ENCODE results near the gene PNMA8A. TPM values are rescaled to one million over a fixed set of nuclear protein-coding genes. Genes with fewer than 3 reads are reported as not detected.

The PNMA8A gene
- polyA plus RNA-seq, 1 of the 3 experiments (the other 2 are of a cell fraction), result 10.2 TPM

DNA sequence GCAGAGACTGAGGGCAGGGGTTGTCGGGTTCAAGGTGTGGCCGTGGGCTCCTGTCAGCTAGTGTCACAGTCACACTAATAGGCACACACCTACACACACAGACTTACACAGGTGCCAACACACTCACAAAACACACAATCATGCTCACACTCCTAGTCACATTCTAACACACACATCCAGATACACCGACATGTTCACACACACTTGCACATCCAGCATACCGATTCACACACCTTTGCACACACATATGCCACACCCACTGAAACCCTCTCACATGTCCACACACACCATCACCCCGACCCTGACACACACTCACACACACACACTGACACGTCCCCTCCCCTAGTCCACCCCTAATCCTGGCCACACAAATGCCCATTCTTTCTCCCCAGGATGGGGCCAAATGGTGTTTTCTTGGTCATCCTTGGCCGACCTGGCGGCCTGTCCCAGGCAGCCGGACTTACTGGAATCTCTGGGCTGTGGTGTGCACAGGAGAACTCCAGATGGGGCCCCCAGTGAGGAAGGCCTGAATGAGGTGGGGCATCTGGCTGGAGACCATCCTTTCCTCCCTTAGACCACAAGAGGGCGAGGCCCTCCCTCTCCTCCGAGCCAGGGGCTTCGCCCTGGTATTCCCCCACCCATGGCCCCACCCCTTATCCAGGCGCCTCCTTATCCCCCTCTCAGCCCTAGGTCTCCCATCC, 43.4 kb upstream of the PNMA8A start:
- DNase-seq, result no peak
- TF ChIP-seq, protein P1, sequence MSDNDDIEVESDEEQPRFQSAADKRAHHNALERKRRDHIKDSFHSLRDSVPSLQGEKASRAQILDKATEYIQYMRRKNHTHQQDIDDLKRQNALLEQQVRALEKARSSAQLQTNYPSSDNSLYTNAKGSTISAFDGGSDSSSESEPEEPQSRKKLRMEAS (IDR thresholded peaks at IDR 0.05; ENCODE audit: low read depth), result no peak
- no peak for TF ChIP-seq RXRA (IDR thresholded peaks at IDR 0.05; ENCODE audit: borderline replicate concordance, low read depth)
- TF ChIP-seq JUND (IDR thresholded peaks at IDR 0.05), result no peak
- no peak for TF ChIP-seq POLR2AphosphoS5 (IDR thresholded peaks at IDR 0.05; ENCODE audit: low read depth, low read length)
- TF ChIP-seq TAF1 (IDR thresholded peaks at IDR 0.05; ENCODE audit: borderline replicate concordance, low read depth, low read length), result no peak
- TF ChIP-seq EP300 (IDR thresholded peaks at IDR 0.05; ENCODE audit: borderline replicate concordance in 1 of 2, low read depth in 1 of 2, low read length in 1 of 2), result no peak
- Histone ChIP-seq H4K20me1 (ENCODE audit: insufficient read depth) (no peaks in the 10 kb centered on the region), H3K4me3 (ENCODE audit: low read depth in 2 of 2, low read length in 1 of 2) (no peak overlapping the region), H3K4me2 (no peak overlapping the region), H3K27ac (ENCODE audit: low read depth in 2 of 2, low read length in 1 of 2) (no peak overlapping the region), H3K36me3 (replicated peaks in 1 of 2; ENCODE audit: control insufficient read depth in 1 of 2, insufficient read depth in 2 of 2, low read length in 1 of 2) (no peaks in the 10 kb centered on the region), H3K9me2 (no peaks in the 10 kb centered on the region), H3K27me3 (ENCODE audit: insufficient read depth) (no peaks in the 10 kb centered on the region; the same call in 1 of the 2 replicates), H3K9me3 (no peaks in the 10 kb centered on the region), H3F3A (replicated peaks; ENCODE audit: insufficient read depth) (no peaks in the 10 kb centered on the region), H3K4me1 (ENCODE audit: control insufficient read depth in 1 of 2, insufficient read depth in 2 of 2, low read depth in 1 of 2, low read length in 1 of 2) (no peaks in the 10 kb centered on the region), H2AFZ (ENCODE audit: low read depth) (no peak overlapping the region), H3K79me2 (ENCODE audit: insufficient read depth) (no peaks in the 10 kb centered on the region), H3K9ac (no peak overlapping the region)
- ChIA-PET POLR2A (no interaction called here), CTCF (interaction anchor here (0.8 to 9.7 kb wide), 32 partner anchors 8 to 648 kb away, joined by 3 to 134 read pairs (median 6); partner anchors contain the start of genes CALM3, PNMA8A and PNMA8B)
- WGBS (ENCODE audit: low lambda C conversion rate), result 63% methylated on average over 9 of the region's 13 CpGs

- DNase-seq, result peak; percentile 87
- no peaks in the 10 kb centered on the region; the same call in 1 of the 2 replicates for H3K27me3 ChIP-seq (ENCODE audit: insufficient read depth)
- H3K79me2 ChIP-seq (ENCODE audit: insufficient read depth), result no peaks in the 10 kb centered on the region
- no peaks in the 10 kb centered on the region for H4K20me1 ChIP-seq (ENCODE audit: insufficient read depth)
- CTCF ChIA-PET, result interaction anchor here (0.6 to 9.7 kb wide), 36 partner anchors 9 to 647 kb away, joined by 3 to 134 read pairs (median 5); partner anchors contain the start of genes CALM3, PNMA8A, PNMA8B and PPP5C
- H3K36me3 ChIP-seq (replicated peaks in 1 of 2; ENCODE audit: control insufficient read depth in 1 of 2, insufficient read depth in 2 of 2, low read length in 1 of 2), result no peaks in the 10 kb centered on the region
- 34% methylated on average over 22 of the region's 36 CpGs for WGBS (ENCODE audit: low lambda C conversion rate)
- no peak overlapping the region; the same call in 1 of the 2 replicates for H3K4me2 ChIP-seq
- peak overlapping the region; percentile 42; the same call in 1 of the 2 replicates for H2AFZ ChIP-seq (ENCODE audit: low read depth)
- POLR2A ChIA-PET, result no interaction called here
- no peaks in the 10 kb centered on the region for H3F3A ChIP-seq (replicated peaks; ENCODE audit: insufficient read depth)
- no peak overlapping the region for H3K9ac ChIP-seq
- no peaks in the 10 kb centered on the region for H3K9me2 ChIP-seq
- no peaks in the 10 kb centered on the region for H3K4me1 ChIP-seq (ENCODE audit: control insufficient read depth in 1 of 2, insufficient read depth in 2 of 2, low read depth in 1 of 2, low read length in 1 of 2)
- peak overlapping the region in 1 of 2 experiments; percentile 40; a peak in 1 of 4 replicates for H3K4me3 ChIP-seq (ENCODE audit: low read depth in 2 of 2, low read length in 1 of 2)
- no peaks in the 10 kb centered on the region for H3K9me3 ChIP-seq
- no peak overlapping the region for H3K27ac ChIP-seq (ENCODE audit: low read depth in 2 of 2, low read length in 1 of 2)
- TF ChIP-seq EP300 (IDR thresholded peaks at IDR 0.05; ENCODE audit: borderline replicate concordance in 1 of 2, low read depth in 1 of 2, low read length in 1 of 2), result no peak
- TF ChIP-seq USF2 (IDR thresholded peaks at IDR 0.05; ENCODE audit: borderline replicate concordance, low read depth, low read length), result no peak
- TF ChIP-seq EZH2phosphoT487 (IDR thresholded peaks at IDR 0.05; ENCODE audit: borderline replicate concordance, low read depth), result no peak
- TF ChIP-seq NFIC (IDR thresholded peaks at IDR 0.05; ENCODE audit: borderline replicate concordance), result no peak
- TF ChIP-seq RCOR1 (IDR thresholded peaks at IDR 0.05; ENCODE audit: low read length), result no peak
- TF ChIP-seq SIN3A (IDR thresholded peaks at IDR 0.05; ENCODE audit: borderline replicate concordance, low read depth, low read length), result no peak
- no peak for TF ChIP-seq GATA2 (CRISPR knock-in tag; IDR thresholded peaks at IDR 0.05)
- peak; percentile 90 for TF ChIP-seq SMC3 (IDR thresholded peaks at IDR 0.05; ENCODE audit: low read depth, low read length)
- no peak for TF ChIP-seq RFX5 (IDR thresholded peaks at IDR 0.05; ENCODE audit: low read length)
- no peak for TF ChIP-seq MXI1 (IDR thresholded peaks at IDR 0.05; ENCODE audit: low read depth, low read length)
- TF ChIP-seq, protein P2, sequence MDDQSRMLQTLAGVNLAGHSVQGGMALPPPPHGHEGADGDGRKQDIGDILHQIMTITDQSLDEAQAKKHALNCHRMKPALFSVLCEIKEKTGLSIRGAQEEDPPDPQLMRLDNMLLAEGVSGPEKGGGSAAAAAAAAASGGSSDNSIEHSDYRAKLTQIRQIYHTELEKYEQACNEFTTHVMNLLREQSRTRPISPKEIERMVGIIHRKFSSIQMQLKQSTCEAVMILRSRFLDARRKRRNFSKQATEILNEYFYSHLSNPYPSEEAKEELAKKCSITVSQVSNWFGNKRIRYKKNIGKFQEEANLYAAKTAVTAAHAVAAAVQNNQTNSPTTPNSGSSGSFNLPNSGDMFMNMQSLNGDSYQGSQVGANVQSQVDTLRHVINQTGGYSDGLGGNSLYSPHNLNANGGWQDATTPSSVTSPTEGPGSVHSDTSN (IDR thresholded peaks at IDR 0.05), result no peak
- TF ChIP-seq FOXM1 (IDR thresholded peaks at IDR 0.05; ENCODE audit: low read depth), result no peak
- TF ChIP-seq TAF1 (IDR thresholded peaks at IDR 0.05; ENCODE audit: borderline replicate concordance, low read depth, low read length), result no peak
- TF ChIP-seq TEAD4 (IDR thresholded peaks at IDR 0.05; ENCODE audit: borderline replicate concordance, insufficient read depth), result no peak
- no peak for TF ChIP-seq CHD2 (IDR thresholded peaks at IDR 0.05; ENCODE audit: low read length, partially characterized antibody)
- no peak for TF ChIP-seq MEF2A (IDR thresholded peaks at IDR 0.05; ENCODE audit: borderline replicate concordance, low read depth)
- no peak for TF ChIP-seq POLR2AphosphoS5 (IDR thresholded peaks at IDR 0.05; ENCODE audit: low read depth, low read length)
- TF ChIP-seq GABPA (IDR thresholded peaks at IDR 0.05; ENCODE audit: low read depth), result no peak
- TF ChIP-seq CTCF (IDR thresholded peaks at IDR 0.05), result peak; percentile 92
Observed at GRCh38 chr19:46513461-46514236, 42.3 kb upstream of the PNMA8A start.
